NCI-H146 treated with DMSO at 0.1 percent for 48 hours (cell line): ENCODE data around the gene EIF3D.
"Not testable (repeated sequence)": the region's sequence is repeated elsewhere in the genome, so short reads cannot be mapped to it uniquely, and the experiment has no call there.

Source experiments
- DNase-seq: peaks from one replicate; lab custom pipeline; 2025; ENCODE audit not compliant: unreplicated experiment; lab: John Stamatoyannopoulos, UW

Gene EIF3D

GRCh38 chr22:36550701-36551495 lies 21.9 kb upstream of the EIF3D start:
- no peak for DNase-seq

GRCh38 chr22:36549033-36549432 lies 20.1 kb upstream of the EIF3D start:
- DNase-seq: no peak

GRCh38 chr22:36548606-36549005 lies 19.6 kb upstream of the EIF3D start:
- no peak for DNase-seq

GRCh38 chr22:36546932-36547331 lies 18.0 kb upstream of the EIF3D start:
- DNase-seq: no peak

- no peak for DNase-seq
Observed at GRCh38 chr22:36546092-36546804, 17.3 kb upstream of the EIF3D start.

- no peak for DNase-seq
Observed at GRCh38 chr22:36544107-36544620, 15.2 kb upstream of the EIF3D start.

GRCh38 chr22:36541831-36542411 lies 13.0 kb upstream of the EIF3D start:
- no peak for DNase-seq

GRCh38 chr22:36540867-36541642 lies 12.1 kb upstream of the EIF3D start:
- no peak for DNase-seq

GRCh38 chr22:36538529-36538928 lies 9.6 kb upstream of the EIF3D start:
- no peak for DNase-seq

- DNase-seq: peak; percentile 11
Observed at GRCh38 chr22:36536717-36537116, 7.8 kb upstream of the EIF3D start.

GRCh38 chr22:36533320-36533719 lies 4.4 kb upstream of the EIF3D start:
- DNase-seq: not testable (repeated sequence)

GRCh38 chr22:36532466-36532865 lies 3.5 kb upstream of the EIF3D start:
- no peak for DNase-seq

- DNase-seq: no peak
Observed at GRCh38 chr22:36528341-36528740, 625 bp downstream of the EIF3D start.

GRCh38 chr22:36522662-36523061 lies 6.3 kb downstream of the EIF3D start:
- no peak for DNase-seq

GRCh38 chr22:36520423-36520822 lies 8.5 kb downstream of the EIF3D start:
- no peak for DNase-seq

- not testable (repeated sequence) for DNase-seq
Observed at GRCh38 chr22:36519906-36520305, 9.1 kb downstream of the EIF3D start.

GRCh38 chr22:36514766-36515165 lies 14.2 kb downstream of the EIF3D start:
- DNase-seq: no peak

- DNase-seq: no peak
Observed at GRCh38 chr22:36512991-36513390, 16.0 kb downstream of the EIF3D start.

- no peak for DNase-seq
Observed at GRCh38 chr22:36512333-36512732, 16.6 kb downstream of the EIF3D start.

GRCh38 chr22:36510966-36511881 lies 17.7 kb downstream of the EIF3D start:
- no peak for DNase-seq
